GM23338 (cell line): ENCODE measurements around the gene SASH1. TPM values are rescaled to one million over a fixed set of nuclear protein-coding genes. Genes with fewer than 3 reads are reported as not detected.
A peak's percentile ranks its signal among the peaks of the same experiment; 100 is the strongest.

Experiments
- ATAC-seq: fragments of 200-7000 bp; cut with Tn5 transposase; 3 replicates; pipeline ENCODE4 v1.9.1; 2020
- DNase-seq: peaks from one replicate; pipeline ENCODE4 v3.0.0-alpha.2; 2015; ENCODE audit warnings: low spot score
- H2AFZ ChIP-seq: fragments of 200-600 bp; sonication (generic); 2 replicates; pipeline ENCODE4 v1.8.0; 2016; ENCODE audit warnings: antibody characterized with exemption, mild to moderate bottlenecking, moderate library complexity
- H3F3A ChIP-seq: fragments of 200-600 bp; sonication (generic); replicated peaks from 2 replicates; pipeline ENCODE4 v1.8.0; 2017; ENCODE audit warnings: antibody characterized with exemption, mixed run types, low read depth
- H3K27ac ChIP-seq: fragments of 200-600 bp; sonication (generic); 2 replicates; pipeline ENCODE4 v1.6.1; 2016; ENCODE audit warnings: low read depth
- H3K27me3 ChIP-seq: fragments of 200-600 bp; sonication (generic); 2 replicates; pipeline ENCODE4 v1.8.0; 2016; ENCODE audit warnings: mild to moderate bottlenecking, mixed run types, moderate library complexity; ENCODE audit not compliant: insufficient read depth
- H3K36me3 ChIP-seq: fragments of 200-600 bp; sonication (generic); 2 replicates; pipeline ENCODE4 v1.8.0; 2016; ENCODE audit warnings: mild to moderate bottlenecking; ENCODE audit not compliant: insufficient read depth
- H3K4me1 ChIP-seq: fragments of 200-600 bp; sonication (generic); 2 replicates; pipeline ENCODE4 v1.8.0; 2016; ENCODE audit warnings: mild to moderate bottlenecking, moderate library complexity; ENCODE audit not compliant: insufficient read depth
- H3K4me2 ChIP-seq: fragments of 200-600 bp; sonication (generic); 2 replicates; pipeline ENCODE4 v1.7.1; 2017; ENCODE audit warnings: mixed run types
- H3K4me3 ChIP-seq: fragments of 200-600 bp; sonication (generic); 2 replicates; pipeline ENCODE4 v1.6.1; 2016; ENCODE audit warnings: mixed run types
- H3K79me2 ChIP-seq: fragments of 200-600 bp; sonication (generic); replicated peaks from 2 replicates; pipeline ENCODE4 v1.8.0; 2017; ENCODE audit warnings: mild to moderate bottlenecking; ENCODE audit not compliant: insufficient read depth
- H3K9me2 ChIP-seq: fragments of 200-600 bp; sonication (generic); 2 replicates; pipeline ENCODE4 v1.8.0; 2017; ENCODE audit not compliant: insufficient read depth
- H4K20me1 ChIP-seq: fragments of 200-600 bp; sonication (generic); replicated peaks from 2 replicates; pipeline ENCODE4 v1.8.0; 2017; ENCODE audit warnings: mild to moderate bottlenecking; ENCODE audit not compliant: insufficient read depth
- H3K27ac Mint-ChIP-seq: 2 replicates; pipeline ENCODE4 v1.8.0; 2020; ENCODE audit warnings: inconsistent platforms, mild to moderate bottlenecking, moderate library complexity, mixed read lengths
- H3K27me3 Mint-ChIP-seq: 3 replicates; pipeline ENCODE4 v1.8.0; 2022; ENCODE audit warnings: low read depth, mild to moderate bottlenecking, moderate library complexity, mixed read lengths, inconsistent platforms; ENCODE audit not compliant: insufficient read depth, poor library complexity
- H3K36me3 Mint-ChIP-seq: 3 replicates; pipeline ENCODE4 v1.8.0; 2021; ENCODE audit warnings: low read depth, mild to moderate bottlenecking, inconsistent platforms, moderate library complexity, mixed read lengths
- H3K4me1 Mint-ChIP-seq: 3 replicates; pipeline ENCODE4 v1.8.0; 2020; ENCODE audit warnings: mild to moderate bottlenecking, inconsistent platforms, mixed read lengths
- H3K4me3 Mint-ChIP-seq: 3 replicates; pipeline ENCODE4 v1.8.0; 2021; ENCODE audit warnings: moderate library complexity, mild to moderate bottlenecking, inconsistent platforms, mixed read lengths
- H3K9me3 Mint-ChIP-seq: 3 replicates; pipeline ENCODE4 v1.8.0; 2020; ENCODE audit warnings: moderate library complexity, mild to moderate bottlenecking, inconsistent platforms, mixed read lengths
- CREB1 ChIP-seq: fragments of 250-450 bp; sonication (Bioruptor Pico); IDR thresholded peaks from 2 replicates; pipeline ENCODE4 v1.5.0; 2020; ENCODE audit warnings: low read depth, mild to moderate bottlenecking, moderate library complexity
- CTCF ChIP-seq, 2 experiments: fragments of 200-600 bp in 1 of 2; sonication (generic) in 1 of 2; conservative IDR thresholded peaks; 2 replicates each; pipeline versions ENCODE4 v1.5.1 to v1.6.1; 2016 to 2017; ENCODE audit warnings: antibody characterized with exemption in 2 of 2, low read depth in 2 of 2, mild to moderate bottlenecking in 2 of 2, moderate library complexity in 1 of 2
- EZH2phosphoT487 ChIP-seq: fragments of 200-600 bp; sonication (generic); IDR thresholded peaks from one replicate; pipeline ENCODE4 v1.8.1; 2018; ENCODE audit warnings: antibody characterized with exemption; ENCODE audit not compliant: unreplicated experiment
- JUNB ChIP-seq: IDR thresholded peaks from one replicate; pipeline ENCODE4 v1.6.1; 2016; ENCODE audit warnings: antibody characterized with exemption; ENCODE audit not compliant: unreplicated experiment
- NANOG ChIP-seq: IDR thresholded peaks from 2 replicates; pipeline ENCODE4 v1.6.1; 2016; ENCODE audit warnings: antibody characterized with exemption, borderline replicate concordance
- POLR2AphosphoS5 ChIP-seq: IDR thresholded peaks from 2 replicates; pipeline ENCODE4 v1.6.1; 2016; ENCODE audit warnings: antibody characterized with exemption, low read depth
- REST ChIP-seq: IDR thresholded peaks from one replicate; pipeline ENCODE4 v1.6.1; 2018; ENCODE audit warnings: antibody characterized with exemption; ENCODE audit not compliant: unreplicated experiment
- STAT1 ChIP-seq: IDR thresholded peaks from one replicate; pipeline ENCODE4 v1.6.1; 2016; ENCODE audit warnings: antibody characterized with exemption; ENCODE audit not compliant: unreplicated experiment
- ZNF114 ChIP-seq: fragments of 250-450 bp; sonication (Bioruptor Pico); IDR thresholded peaks from 2 replicates; pipeline ENCODE4 v1.5.0; 2020; ENCODE audit warnings: mild to moderate bottlenecking, moderate library complexity
- ZNF331 ChIP-seq: fragments of 250-450 bp; sonication (Bioruptor Pico); IDR thresholded peaks from 2 replicates; pipeline ENCODE4 v1.5.0; 2020; ENCODE audit warnings: low read depth, mild to moderate bottlenecking, moderate library complexity
- ZNF462 ChIP-seq: fragments of 250-450 bp; sonication (Bioruptor Pico); IDR thresholded peaks from 2 replicates; pipeline ENCODE4 v1.5.0; 2020; ENCODE audit warnings: mild to moderate bottlenecking, moderate library complexity
- polyA plus RNA-seq: library from polyadenylated mRNA; unstranded; fragments of >200 nt; fragmentation: Nextera tagmentation; extraction: Ambion mirVana; gene quantifications from 2 replicates; pipeline ENCODE4 v1.2.1, GENCODE V29; 2016
- total RNA-seq: library from RNA; depleted of rRNA; stranded (reverse); fragments of >200 nt; shearing (Covaris generic); gene quantifications from 2 replicates; pipeline ENCODE4 v1.2.3, GENCODE V29; 2014
- TF ChIP-seq, protein P1 (sequence below): IDR thresholded peaks from 2 replicates; pipeline ENCODE4 v1.6.1; 2016; ENCODE audit warnings: antibody characterized with exemption

The SASH1 gene
- total and polyA plus RNA-seq, 2 experiments from 2014 or later = 8.2 to 30.2 TPM

GRCh38 chr6:148311966-148312669 lies 30.5 kb upstream of the SASH1 start (continued):
- TF ChIP-seq ZNF462 = no peak
- TF ChIP-seq STAT1 = no peak
- TF ChIP-seq JUNB = no peak
- no peak for TF ChIP-seq POLR2AphosphoS5
- TF ChIP-seq, protein P1, sequence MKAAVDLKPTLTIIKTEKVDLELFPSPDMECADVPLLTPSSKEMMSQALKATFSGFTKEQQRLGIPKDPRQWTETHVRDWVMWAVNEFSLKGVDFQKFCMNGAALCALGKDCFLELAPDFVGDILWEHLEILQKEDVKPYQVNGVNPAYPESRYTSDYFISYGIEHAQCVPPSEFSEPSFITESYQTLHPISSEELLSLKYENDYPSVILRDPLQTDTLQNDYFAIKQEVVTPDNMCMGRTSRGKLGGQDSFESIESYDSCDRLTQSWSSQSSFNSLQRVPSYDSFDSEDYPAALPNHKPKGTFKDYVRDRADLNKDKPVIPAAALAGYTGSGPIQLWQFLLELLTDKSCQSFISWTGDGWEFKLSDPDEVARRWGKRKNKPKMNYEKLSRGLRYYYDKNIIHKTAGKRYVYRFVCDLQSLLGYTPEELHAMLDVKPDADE = no peak
- TF ChIP-seq ZNF331 (CRISPR knock-in tag) = no peak

- no peaks in the 10 kb centered on the region for H3K27me3 ChIP-seq
- no peak for DNase-seq
- no peaks in the 10 kb centered on the region for H3K79me2 ChIP-seq
- H3K4me3 ChIP-seq = no peak overlapping the region
- no peaks in the 10 kb centered on the region for H3K36me3 Mint-ChIP-seq
- no peaks in the 10 kb centered on the region for H3K36me3 ChIP-seq
- no peaks in the 10 kb centered on the region for H3K9me3 Mint-ChIP-seq
- H3K9me2 ChIP-seq = no peaks in the 10 kb centered on the region
- no peaks in the 10 kb centered on the region for H3K4me1 ChIP-seq
- no peaks in the 10 kb centered on the region for H3K27me3 Mint-ChIP-seq
- H4K20me1 ChIP-seq = no peaks in the 10 kb centered on the region
- H2AFZ ChIP-seq = peak overlapping the region; percentile 77; the same call in 1 of the 2 replicates
- no peak overlapping the region for H3K27ac Mint-ChIP-seq
- no peak overlapping the region for H3K27ac ChIP-seq
- ATAC-seq = no peak
- no peak overlapping the region for H3K4me2 ChIP-seq
- peaks cover 9% of the 10 kb centered on the region; the same call in 2 of the 3 replicates for H3K4me1 Mint-ChIP-seq
- H3K4me3 Mint-ChIP-seq = no peak overlapping the region
- no peaks in the 10 kb centered on the region for H3F3A ChIP-seq
- TF ChIP-seq JUNB (no peak), ZNF331 (CRISPR knock-in tag) (no peak), REST (no peak), ZNF114 (no peak), NANOG (no peak), EZH2phosphoT487 (no peak), CREB1 (CRISPR knock-in tag) (no peak), CTCF (conservative IDR thresholded peaks at IDR 0.05; ENCODE audit: low read depth in 2 of 2) (no peak), POLR2AphosphoS5 (no peak)
These were observed 29.1 kb upstream of the SASH1 start for GRCh38 chr6:148313488-148313887.
